GM21529 (cell line): Measurements from ENCODE around the gene C3.
A peak's percentile ranks its signal among the peaks of the same experiment; 100 is the strongest.
"Not testable (repeated sequence)": the region's sequence is repeated elsewhere in the genome, so short reads cannot be mapped to it uniquely, and the experiment has no call there.

ENCODE experiments used
- ATAC-seq: cut with Tn5 transposase; IDR thresholded peaks from one replicate; pipeline ENCODE4 v1.9.1; 2021; ENCODE audit not compliant: unreplicated experiment

Gene C3

GRCh38 chr19:6720369-6721137 is at the start of gene C3:
Gene C3, minus strand, starts transcription at chr19:6720650. Its CDS starts 61 bp downstream, at chr19:6720589.
- ATAC-seq, result no peak

- no peak for ATAC-seq
Measured at GRCh38 chr19:6769006-6769619, 48.7 kb upstream of the C3 start.

GRCh38 chr19:6768236-6768785 is 47.9 kb upstream of the C3 start:
- ATAC-seq, result no peak

- peak; percentile 67 for ATAC-seq
Measured at GRCh38 chr19:6767357-6768235, 47.1 kb upstream of the C3 start, which contains the start of gene SH2D3A. Gene SH2D3A, minus strand, starts transcription at chr19:6767435. Its CDS starts 3,687 bp downstream, at chr19:6763748.

GRCh38 chr19:6767081-6767356 is 46.6 kb upstream of the C3 start:
- ATAC-seq, result peak; percentile 16

- ATAC-seq, result no peak
Measured at GRCh38 chr19:6766357-6767080, 46.1 kb upstream of the C3 start.

GRCh38 chr19:6765738-6766356 is 45.4 kb upstream of the C3 start:
- no peak for ATAC-seq

- not testable (repeated sequence) for ATAC-seq
Measured at GRCh38 chr19:6762253-6762797, 41.9 kb upstream of the C3 start.

- ATAC-seq, result no peak
Measured at GRCh38 chr19:6761053-6761676, 40.7 kb upstream of the C3 start.

GRCh38 chr19:6760606-6761005 is 40.2 kb upstream of the C3 start:
- ATAC-seq, result no peak

GRCh38 chr19:6754653-6755463 is 34.4 kb upstream of the C3 start:
- ATAC-seq, result no peak

- ATAC-seq, result no peak
Measured at GRCh38 chr19:6754136-6754535, 33.7 kb upstream of the C3 start.

- ATAC-seq, result peak; percentile 68
Measured at GRCh38 chr19:6753178-6754031, 33.0 kb upstream of the C3 start.

GRCh38 chr19:6752256-6753177 is 32.1 kb upstream of the C3 start:
- ATAC-seq, result no peak

GRCh38 chr19:6751189-6751588 is 30.7 kb upstream of the C3 start:
- ATAC-seq, result no peak

- ATAC-seq, result no peak
Measured at GRCh38 chr19:6750062-6750461, 29.6 kb upstream of the C3 start.

- not testable (repeated sequence) for ATAC-seq
Measured at GRCh38 chr19:6748543-6748942, 28.1 kb upstream of the C3 start.
